Neural progenitor cell (in vitro differentiated cells): ENCODE data around the gene HIGD1B.

Experiments
- CTCF ChIP-seq: fragments of 200-600 bp; sonication (generic); IDR thresholded peaks from 2 replicates; pipeline ENCODE4 v1.5.1; 2017; ENCODE audit warnings: antibody characterized with exemption, mild to moderate bottlenecking
- EZH2 ChIP-seq: fragments of 200-600 bp; sonication (generic); IDR thresholded peaks from 2 replicates; pipeline ENCODE4 v1.6.1; 2017; ENCODE audit warnings: antibody characterized with exemption, mild to moderate bottlenecking, moderate library complexity
- EZH2phosphoT487 ChIP-seq: fragments of 200-600 bp; sonication (generic); IDR thresholded peaks from 2 replicates; pipeline ENCODE4 v1.6.1; 2017; ENCODE audit warnings: antibody characterized with exemption

GRCh38 chr17:44832805-44833204, 14.9 kb upstream of the HIGD1B start:
- TF ChIP-seq EZH2 (no peak), CTCF (peak; percentile 27), EZH2phosphoT487 (no peak)
